GM12878 (cell line): ENCODE data around the gene C19orf67.

ENCODE experiments used
- KDM1A ChIP-seq: fragments of 200-600 bp; sonication (generic); IDR thresholded peaks from 2 replicates; pipeline ENCODE4 v1.6.1; 2016; ENCODE audit warnings: borderline replicate concordance
- TF ChIP-seq, protein P1 (sequence below), 3 experiments: IDR thresholded peaks in 2 of 3; conservative IDR thresholded peaks in 1 of 3; 2 replicates each; pipeline ENCODE4 v1.5.1; 2011; ENCODE audit warnings: low read depth in 3 of 3, low read length in 3 of 3, mild to moderate bottlenecking in 3 of 3, control low read depth in 2 of 3, moderate library complexity in 2 of 3, inconsistent platforms in 1 of 3, mixed read lengths in 1 of 3; ENCODE audit not compliant: control insufficient read depth in 2 of 3, insufficient read depth in 1 of 3; ENCODE audit errors: extremely low read depth in 1 of 3
- TF ChIP-seq, protein P2 (sequence below): fragments of 450-650 bp; IDR thresholded peaks from 2 replicates; pipeline ENCODE4 v1.6.1; 2017; ENCODE audit warnings: borderline replicate concordance
- TF ChIP-seq, protein P3 (sequence below): IDR thresholded peaks from 2 replicates; pipeline ENCODE4 v1.6.1; 2012; ENCODE audit warnings: low read depth, low read length, improper control_type of control experiment

DNA sequence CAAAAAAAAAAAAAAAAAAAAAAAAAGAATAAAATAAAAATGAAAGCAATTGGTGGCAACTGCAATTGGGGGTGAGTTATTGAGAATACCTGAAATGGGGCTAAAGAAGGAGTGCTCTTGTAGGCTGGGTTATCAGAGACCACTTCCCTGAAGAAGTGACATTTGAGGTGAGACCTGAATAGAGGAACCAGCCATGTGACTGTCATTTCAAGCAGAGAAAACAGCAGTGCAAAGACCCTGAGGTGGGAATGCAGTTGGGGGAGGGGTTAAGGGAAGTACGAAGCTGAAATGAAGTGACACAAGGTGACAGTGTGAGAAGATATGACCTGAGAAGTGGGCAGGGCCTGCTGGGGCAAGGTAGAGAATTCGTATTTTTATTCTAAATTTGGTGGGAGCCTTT, 19.4 kb downstream of the C19orf67 start:
- TF ChIP-seq, protein P1, sequence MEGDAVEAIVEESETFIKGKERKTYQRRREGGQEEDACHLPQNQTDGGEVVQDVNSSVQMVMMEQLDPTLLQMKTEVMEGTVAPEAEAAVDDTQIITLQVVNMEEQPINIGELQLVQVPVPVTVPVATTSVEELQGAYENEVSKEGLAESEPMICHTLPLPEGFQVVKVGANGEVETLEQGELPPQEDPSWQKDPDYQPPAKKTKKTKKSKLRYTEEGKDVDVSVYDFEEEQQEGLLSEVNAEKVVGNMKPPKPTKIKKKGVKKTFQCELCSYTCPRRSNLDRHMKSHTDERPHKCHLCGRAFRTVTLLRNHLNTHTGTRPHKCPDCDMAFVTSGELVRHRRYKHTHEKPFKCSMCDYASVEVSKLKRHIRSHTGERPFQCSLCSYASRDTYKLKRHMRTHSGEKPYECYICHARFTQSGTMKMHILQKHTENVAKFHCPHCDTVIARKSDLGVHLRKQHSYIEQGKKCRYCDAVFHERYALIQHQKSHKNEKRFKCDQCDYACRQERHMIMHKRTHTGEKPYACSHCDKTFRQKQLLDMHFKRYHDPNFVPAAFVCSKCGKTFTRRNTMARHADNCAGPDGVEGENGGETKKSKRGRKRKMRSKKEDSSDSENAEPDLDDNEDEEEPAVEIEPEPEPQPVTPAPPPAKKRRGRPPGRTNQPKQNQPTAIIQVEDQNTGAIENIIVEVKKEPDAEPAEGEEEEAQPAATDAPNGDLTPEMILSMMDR (IDR thresholded peaks at IDR 0.05 in 2 of 3, conservative IDR thresholded peaks at IDR 0.05 in 1 of 3; ENCODE audit: control insufficient read depth in 2 of 3, extremely low read depth in 1 of 3, insufficient read depth in 1 of 3, low read depth in 3 of 3, low read length in 3 of 3) = no peak
- TF ChIP-seq, protein P2, sequence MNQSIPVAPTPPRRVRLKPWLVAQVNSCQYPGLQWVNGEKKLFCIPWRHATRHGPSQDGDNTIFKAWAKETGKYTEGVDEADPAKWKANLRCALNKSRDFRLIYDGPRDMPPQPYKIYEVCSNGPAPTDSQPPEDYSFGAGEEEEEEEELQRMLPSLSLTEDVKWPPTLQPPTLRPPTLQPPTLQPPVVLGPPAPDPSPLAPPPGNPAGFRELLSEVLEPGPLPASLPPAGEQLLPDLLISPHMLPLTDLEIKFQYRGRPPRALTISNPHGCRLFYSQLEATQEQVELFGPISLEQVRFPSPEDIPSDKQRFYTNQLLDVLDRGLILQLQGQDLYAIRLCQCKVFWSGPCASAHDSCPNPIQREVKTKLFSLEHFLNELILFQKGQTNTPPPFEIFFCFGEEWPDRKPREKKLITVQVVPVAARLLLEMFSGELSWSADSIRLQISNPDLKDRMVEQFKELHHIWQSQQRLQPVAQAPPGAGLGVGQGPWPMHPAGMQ = no peak
- TF ChIP-seq, protein P3, sequence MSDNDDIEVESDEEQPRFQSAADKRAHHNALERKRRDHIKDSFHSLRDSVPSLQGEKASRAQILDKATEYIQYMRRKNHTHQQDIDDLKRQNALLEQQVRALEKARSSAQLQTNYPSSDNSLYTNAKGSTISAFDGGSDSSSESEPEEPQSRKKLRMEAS = no peak
- no peak for TF ChIP-seq KDM1A
